ENCODE results near the gene TRPM8. TPM values are rescaled to one million over a fixed set of nuclear protein-coding genes. Genes with fewer than 3 reads are reported as not detected.
A peak's percentile ranks its signal among the peaks of the same experiment; 100 is the strongest.

The TRPM8 gene
- total RNA-seq, 1 donor, result 0.63 TPM

DNA sequence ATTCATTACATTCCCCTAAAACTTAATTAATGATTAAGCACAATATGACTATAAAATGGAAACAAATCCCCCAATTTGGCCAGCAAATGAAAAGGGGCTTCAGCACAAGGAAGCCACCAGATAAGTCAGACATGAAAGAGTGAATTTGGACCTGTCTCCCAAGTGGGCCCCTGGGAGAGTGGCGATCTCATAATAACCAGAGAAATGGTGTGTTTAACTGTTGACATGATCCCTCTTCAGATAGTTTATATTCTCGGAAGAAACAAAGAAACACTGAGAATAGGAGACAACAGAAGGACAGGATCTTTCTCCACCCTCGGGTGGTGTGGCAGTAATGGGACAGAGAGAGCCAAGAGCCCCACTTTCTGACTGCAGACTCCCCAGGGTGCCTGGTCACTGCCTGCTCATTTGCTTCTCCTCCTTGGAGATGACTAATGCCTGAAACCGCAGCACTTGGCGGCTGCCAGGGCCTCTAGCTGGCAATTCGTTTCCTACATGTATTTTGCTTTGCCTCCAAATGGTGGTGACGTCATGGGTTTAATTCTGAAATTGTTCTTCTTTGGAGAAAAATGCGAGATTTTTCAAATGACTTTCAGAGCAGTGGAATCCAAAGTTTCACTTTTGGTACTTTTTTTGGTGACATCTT, 86.9 kb downstream of the TRPM8 start:
- DNase-seq (ENCODE audit: low read depth), result peak; percentile 96
- no peak overlapping the region for H3K4me3 ChIP-seq (ENCODE audit: low read depth, low read length)

DNA sequence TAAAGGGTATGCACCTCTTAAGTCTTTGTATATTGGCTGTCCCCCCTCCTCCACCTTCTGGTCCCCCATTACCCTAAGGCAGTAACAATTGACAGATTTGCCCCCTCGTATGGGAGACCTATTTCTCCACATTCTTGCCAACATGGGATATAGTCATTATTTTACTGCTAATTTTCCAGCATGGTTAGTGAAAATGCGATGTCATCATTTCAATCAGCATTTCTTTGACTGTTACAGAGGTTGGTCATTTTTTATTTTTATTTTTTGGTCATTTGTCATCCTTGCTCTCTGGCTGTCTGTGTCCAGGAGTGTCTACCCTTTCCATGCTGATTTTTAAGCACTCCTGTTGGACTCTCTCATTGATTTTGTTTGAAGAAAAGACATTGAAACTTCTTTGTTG, 88.0 kb downstream of the TRPM8 start:
- DNase-seq (ENCODE audit: low read depth), result no peak
- no peak for TF ChIP-seq CTCF (IDR thresholded peaks at IDR 0.05; ENCODE audit: insufficient read depth, low read length)

More for the DNA sequence above, 86.9 kb downstream of the TRPM8 start:
- TF ChIP-seq CTCF (IDR thresholded peaks at IDR 0.05; ENCODE audit: insufficient read depth, low read length), result no peak

GRCh38 chr2:234006501-234006900, 89.3 kb downstream of the TRPM8 start:
- no peak for TF ChIP-seq CTCF (IDR thresholded peaks at IDR 0.05; ENCODE audit: insufficient read depth, low read length)
- DNase-seq (ENCODE audit: low read depth), result no peak
- no peak overlapping the region for H3K4me3 ChIP-seq (ENCODE audit: low read depth, low read length)

More for the DNA sequence above, 88.0 kb downstream of the TRPM8 start:
- no peak overlapping the region for H3K4me3 ChIP-seq (ENCODE audit: low read depth, low read length)

GRCh38 chr2:234014427-234014826, 97.3 kb downstream of the TRPM8 start:
- no peak overlapping the region for H3K4me3 ChIP-seq (ENCODE audit: low read depth, low read length)
- TF ChIP-seq CTCF (IDR thresholded peaks at IDR 0.05; ENCODE audit: insufficient read depth, low read length), result no peak
- no peak for DNase-seq (ENCODE audit: low read depth)

DNA sequence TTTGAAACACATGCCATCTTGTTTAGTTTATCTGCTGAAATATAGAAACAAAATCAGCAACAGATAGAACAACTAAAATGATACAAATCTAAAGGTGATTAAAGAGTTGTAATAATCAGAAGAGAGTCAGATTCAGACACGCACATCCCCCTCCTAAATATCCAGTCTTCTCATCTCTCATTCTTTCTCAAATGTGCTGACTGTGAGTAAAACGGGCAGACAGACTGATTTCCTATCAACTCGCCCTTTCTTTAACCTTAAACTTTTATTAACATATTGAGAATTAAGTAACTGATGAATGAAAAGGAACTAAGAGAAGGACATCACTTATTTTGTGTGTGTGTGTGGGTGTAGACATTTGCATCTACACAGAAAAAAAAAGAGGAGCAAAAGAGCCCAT, 98.7 kb downstream of the TRPM8 start:
- H3K4me3 ChIP-seq (ENCODE audit: low read depth, low read length), result no peak overlapping the region
- no peak for TF ChIP-seq CTCF (IDR thresholded peaks at IDR 0.05; ENCODE audit: insufficient read depth, low read length)
- no peak for DNase-seq (ENCODE audit: low read depth)

DNA sequence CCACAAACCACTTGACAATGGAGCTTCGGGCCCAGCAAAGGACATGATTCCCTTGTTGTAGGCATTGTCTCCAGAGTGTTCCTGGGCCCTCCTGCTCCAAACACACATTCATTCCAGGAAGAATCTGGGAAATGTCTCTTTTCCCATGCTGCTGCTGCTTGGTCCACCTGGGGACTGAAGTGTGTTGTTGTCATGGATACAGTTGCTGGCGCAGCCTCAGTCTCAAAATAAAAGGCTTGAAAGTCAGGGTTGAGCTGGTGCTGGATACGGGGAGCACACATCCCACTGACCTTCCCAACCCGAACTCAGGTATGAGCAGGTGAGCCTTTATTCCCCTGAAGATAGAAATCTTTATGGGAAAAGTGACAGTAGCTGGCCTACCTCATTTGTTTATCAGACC, 102.7 kb downstream of the TRPM8 start:
- no peak for TF ChIP-seq CTCF (IDR thresholded peaks at IDR 0.05; ENCODE audit: insufficient read depth, low read length)
- H3K4me3 ChIP-seq (ENCODE audit: low read depth, low read length), result no peak overlapping the region
- no peak for DNase-seq (ENCODE audit: low read depth)

GRCh38 chr2:234020332-234020731, 103.2 kb downstream of the TRPM8 start:
- no peak overlapping the region for H3K4me3 ChIP-seq (ENCODE audit: low read depth, low read length)
- DNase-seq (ENCODE audit: low read depth), result no peak
- TF ChIP-seq CTCF (IDR thresholded peaks at IDR 0.05; ENCODE audit: insufficient read depth, low read length), result no peak
